Activated T-helper 1 cell treated with anti-CD3 and anti-CD28 coated beads, Interleukin-12 subunit alpha, Interleukin-12 subunit beta, Interleukin-2, Interleukin-4 antibody, amounts not matched to agents 30 ng/mL and 10 ng/mL and 1 ng/mL, durations not matched to agents 14 hours and 24 hours and 36 hours (primary cell): ENCODE results near the gene MIEF2. TPM values are rescaled to one million over a fixed set of nuclear protein-coding genes. Genes with fewer than 3 reads are reported as not detected.

ENCODE experiments used
- DNase-seq: peaks from one replicate; pipeline ENCODE4 v3.0.0; 2021; ENCODE audit warnings: low spot score
- H3K27ac Mint-ChIP-seq: one replicate; pipeline ENCODE4 v1.8.0; 2021; ENCODE audit warnings: mild to moderate bottlenecking, mixed read lengths
- H3K27me3 Mint-ChIP-seq: one replicate; pipeline ENCODE4 v1.8.0; 2022; ENCODE audit warnings: mild to moderate bottlenecking, moderate library complexity, mixed read lengths; ENCODE audit not compliant: insufficient read depth
- H3K36me3 Mint-ChIP-seq: one replicate; pipeline ENCODE4 v1.8.0; 2021; ENCODE audit warnings: low read depth, mixed read lengths
- H3K4me1 Mint-ChIP-seq: one replicate; pipeline ENCODE4 v1.8.0; 2021; ENCODE audit warnings: low read depth, mixed read lengths
- H3K4me3 Mint-ChIP-seq: one replicate; pipeline ENCODE4 v1.8.0; 2021; ENCODE audit warnings: mild to moderate bottlenecking, moderate library complexity, mixed read lengths
- H3K9me3 Mint-ChIP-seq: one replicate; pipeline ENCODE4 v1.8.0; 2021; ENCODE audit warnings: mixed read lengths
- intact Hi-C: fragments of 100-400 bp; cut with micrococcal nuclease; formaldehyde crosslinking; loops from one replicate; pipeline ENCODE4 v1.15.1; 2024
- total RNA-seq: library from RNA; stranded (reverse); gene quantifications from 2 replicates; pipeline ENCODE4 v1.2.3, GENCODE V29; 2022

MIEF2 gene
- total RNA-seq, 1 donor from 2014 or later = 7.0 TPM

DNA sequence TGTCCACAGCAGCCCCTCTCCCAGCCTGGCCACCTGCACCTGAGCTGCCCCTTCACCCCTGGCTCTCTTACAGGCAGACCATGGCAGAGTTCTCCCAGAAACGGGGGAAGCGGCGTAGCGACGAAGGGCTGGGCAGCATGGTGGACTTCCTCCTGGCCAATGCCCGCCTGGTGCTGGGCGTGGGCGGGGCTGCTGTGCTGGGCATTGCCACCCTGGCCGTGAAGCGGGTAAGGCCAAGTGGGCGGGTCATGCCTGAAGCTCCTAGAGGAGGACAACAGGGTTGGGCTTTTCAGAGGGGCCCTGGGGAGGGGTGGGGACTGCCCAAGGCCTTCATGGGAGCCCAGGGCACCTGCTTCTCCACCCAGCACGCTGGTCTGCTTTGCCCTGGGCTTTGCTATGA is 2.2 kb downstream of the MIEF2 start:
- intact Hi-C loops = no loop called here
- H3K9me3 Mint-ChIP-seq = no peaks in the 10 kb centered on the region
- peaks cover 20% of the 10 kb centered on the region for H3K4me1 Mint-ChIP-seq
- no peak overlapping the region for H3K27ac Mint-ChIP-seq
- no peaks in the 10 kb centered on the region for H3K27me3 Mint-ChIP-seq
- peak overlapping the region; percentile 47 for H3K4me3 Mint-ChIP-seq
- H3K36me3 Mint-ChIP-seq = peaks cover 4% of the 10 kb centered on the region
- DNase-seq = no peak

- DNase-seq = no peak
- Mint-ChIP-seq H3K4me1 (peaks cover 21% of the 10 kb centered on the region), H3K36me3 (peaks cover 3% of the 10 kb centered on the region), H3K27ac (no peak overlapping the region), H3K27me3 (no peaks in the 10 kb centered on the region), H3K9me3 (no peaks in the 10 kb centered on the region), H3K4me3 (no peak overlapping the region)
- intact Hi-C loops = no loop called here
These were observed 3.6 kb downstream of the MIEF2 start for GRCh38 chr17:18263885-18264682.

- no peaks in the 10 kb centered on the region for H3K27me3 Mint-ChIP-seq
These were observed 6.9 kb downstream of the MIEF2 start for GRCh38 chr17:18267366-18267765.

DNA sequence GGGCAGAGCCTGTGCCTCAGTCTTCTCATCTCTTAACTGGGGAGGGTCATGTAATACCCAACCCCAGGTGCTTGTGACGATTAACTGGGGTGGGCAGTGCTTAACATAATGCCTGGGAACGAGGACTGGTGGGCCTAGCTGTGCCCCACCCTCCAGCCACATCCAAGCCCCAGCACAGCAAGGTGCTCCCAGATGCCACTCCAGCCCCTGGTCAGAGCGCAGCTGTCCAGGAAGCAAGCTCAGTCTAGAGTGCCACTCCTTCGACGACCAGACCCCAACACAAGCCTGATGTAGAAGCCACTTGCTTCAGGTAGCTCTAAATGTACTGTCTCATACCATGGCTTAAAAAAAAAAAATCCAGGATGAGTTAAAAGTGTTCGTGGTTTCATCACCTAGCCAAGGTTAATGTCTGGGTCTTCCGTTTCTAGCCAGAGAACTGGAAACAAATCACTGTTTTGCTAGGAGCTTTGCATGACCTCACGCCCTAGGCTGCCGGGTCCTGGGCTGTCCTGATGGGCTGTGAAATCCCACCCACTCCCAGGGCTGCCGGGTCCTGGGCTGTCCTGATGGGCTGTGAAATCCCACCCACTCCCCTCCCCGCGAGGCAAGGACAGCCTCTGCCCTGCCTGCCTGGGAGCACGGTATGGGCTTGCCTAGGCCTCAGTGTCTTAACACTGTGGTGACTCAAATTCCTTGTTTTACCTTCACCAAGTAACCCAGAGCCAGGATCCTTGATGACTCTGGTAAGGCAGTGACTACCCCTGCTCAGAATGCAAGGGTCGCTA is 7.7 kb downstream of the MIEF2 start:
- Mint-ChIP-seq H3K4me3 (no peak overlapping the region), H3K4me1 (peaks cover 5% of the 10 kb centered on the region), H3K9me3 (no peaks in the 10 kb centered on the region), H3K27me3 (no peaks in the 10 kb centered on the region), H3K27ac (no peak overlapping the region), H3K36me3 (peaks cover 7% of the 10 kb centered on the region)
- no peak for DNase-seq
- intact Hi-C loops = no loop called here

More at GRCh38 chr17:18267366-18267765, 6.9 kb downstream of the MIEF2 start:
- no peak overlapping the region for H3K27ac Mint-ChIP-seq
- no peak overlapping the region for H3K4me3 Mint-ChIP-seq
- peaks cover 5% of the 10 kb centered on the region for H3K4me1 Mint-ChIP-seq
- intact Hi-C loops = no loop called here
- peaks cover 3% of the 10 kb centered on the region for H3K36me3 Mint-ChIP-seq
- H3K9me3 Mint-ChIP-seq = no peaks in the 10 kb centered on the region
- DNase-seq = no peak

GRCh38 chr17:18270046-18270931 is 9.8 kb downstream of the MIEF2 start:
- intact Hi-C loops = no loop called here
- Mint-ChIP-seq H3K4me1 (peaks cover 5% of the 10 kb centered on the region), H3K27ac (no peak overlapping the region)

GRCh38 chr17:18277076-18277475 is 16.6 kb downstream of the MIEF2 start:
- H3K27me3 Mint-ChIP-seq = no peaks in the 10 kb centered on the region

More at GRCh38 chr17:18270046-18270931, 9.8 kb downstream of the MIEF2 start:
- Mint-ChIP-seq H3K36me3 (peaks cover 6% of the 10 kb centered on the region), H3K4me3 (no peak overlapping the region), H3K9me3 (no peaks in the 10 kb centered on the region), H3K27me3 (no peaks in the 10 kb centered on the region)
- DNase-seq = no peak

DNA sequence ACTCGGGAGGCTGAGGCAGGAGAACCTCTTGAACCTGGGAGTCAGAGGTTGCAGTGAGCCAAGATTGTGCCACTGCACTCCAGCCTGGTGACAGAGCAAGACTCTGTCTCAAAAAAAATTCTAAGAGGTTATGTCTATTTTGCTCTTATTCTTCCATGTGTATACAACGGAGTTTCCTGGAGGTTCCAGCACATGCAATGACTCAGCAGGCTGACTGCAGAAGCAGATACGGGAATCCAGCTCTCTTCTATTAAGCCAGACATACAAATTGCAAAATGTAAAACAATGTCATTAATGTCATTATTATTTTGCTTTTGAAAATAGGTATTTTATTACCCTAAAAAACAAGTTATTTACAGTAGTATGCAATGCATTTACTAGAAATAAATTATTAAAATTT is 18.4 kb downstream of the MIEF2 start:
- H3K4me1 Mint-ChIP-seq = no peaks in the 10 kb centered on the region
- intact Hi-C loops = no loop called here
- H3K27me3 Mint-ChIP-seq = no peaks in the 10 kb centered on the region
- no peak for DNase-seq
- no peaks in the 10 kb centered on the region for H3K9me3 Mint-ChIP-seq
- H3K36me3 Mint-ChIP-seq = peaks cover 30% of the 10 kb centered on the region
- H3K27ac Mint-ChIP-seq = no peak overlapping the region
- no peak overlapping the region for H3K4me3 Mint-ChIP-seq

More at GRCh38 chr17:18277076-18277475, 16.6 kb downstream of the MIEF2 start:
- Mint-ChIP-seq H3K4me3 (no peak overlapping the region), H3K36me3 (peaks cover 23% of the 10 kb centered on the region), H3K9me3 (no peaks in the 10 kb centered on the region), H3K27ac (no peak overlapping the region), H3K4me1 (no peaks in the 10 kb centered on the region)
- DNase-seq = no peak
- intact Hi-C loops = no loop called here

DNA sequence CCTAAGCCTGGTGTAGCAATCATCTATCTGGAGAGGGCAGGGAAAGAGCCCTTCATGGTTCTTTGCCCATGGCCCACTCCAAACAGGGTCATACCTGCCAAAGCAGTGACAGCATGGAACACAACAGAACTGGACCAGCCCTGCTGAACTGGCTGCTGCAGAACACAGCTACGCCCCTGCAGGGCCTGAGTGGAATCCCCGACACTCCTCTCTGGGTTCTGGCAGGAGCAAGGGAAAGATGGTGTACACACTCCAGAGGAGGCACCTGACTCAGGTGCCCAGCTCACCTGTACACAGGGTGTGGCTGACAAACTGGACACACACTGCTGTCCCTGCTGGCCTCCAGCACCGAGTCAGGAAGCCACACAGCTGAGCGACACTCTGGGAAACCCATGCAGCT is 19.8 kb downstream of the MIEF2 start:
- intact Hi-C loops = no loop called here
- H3K9me3 Mint-ChIP-seq = no peaks in the 10 kb centered on the region
- H3K27me3 Mint-ChIP-seq = no peaks in the 10 kb centered on the region
- H3K4me1 Mint-ChIP-seq = no peaks in the 10 kb centered on the region
- peaks cover 37% of the 10 kb centered on the region for H3K36me3 Mint-ChIP-seq
- DNase-seq = no peak
- H3K4me3 Mint-ChIP-seq = no peak overlapping the region
- no peak overlapping the region for H3K27ac Mint-ChIP-seq

DNA sequence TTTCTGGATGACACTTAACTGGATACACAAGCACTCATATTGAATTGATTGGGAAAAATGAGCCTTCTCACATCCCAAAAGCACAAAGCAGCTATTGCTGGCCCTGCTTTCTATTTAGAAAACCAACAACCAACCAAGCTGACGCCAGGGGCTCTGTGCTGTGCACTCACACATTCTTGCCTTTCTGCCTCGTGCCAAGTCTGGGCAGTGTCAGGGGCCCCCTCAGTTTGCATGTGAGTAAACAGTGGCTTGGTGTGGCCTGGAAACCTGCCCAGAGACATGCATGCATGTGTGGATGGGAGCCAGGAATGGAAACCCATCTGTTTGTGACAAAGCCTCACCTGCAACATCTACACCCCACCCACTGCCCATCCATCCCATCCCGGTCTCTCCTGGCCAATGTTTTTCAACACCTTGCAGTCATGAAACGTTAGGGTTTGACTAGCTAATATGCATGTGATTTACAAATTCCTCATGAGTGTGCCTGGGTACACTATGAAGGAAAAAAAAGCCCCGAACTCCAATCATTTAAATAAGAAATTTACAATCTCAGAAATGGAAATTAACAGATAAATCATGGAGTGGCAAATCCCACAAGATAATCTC is 20.4 kb downstream of the MIEF2 start:
- intact Hi-C loops = no loop called here
- peaks cover 43% of the 10 kb centered on the region for H3K36me3 Mint-ChIP-seq
- H3K27ac Mint-ChIP-seq = no peak overlapping the region
- H3K4me1 Mint-ChIP-seq = no peaks in the 10 kb centered on the region
- no peak for DNase-seq
- no peak overlapping the region for H3K4me3 Mint-ChIP-seq
- H3K27me3 Mint-ChIP-seq = no peaks in the 10 kb centered on the region
- H3K9me3 Mint-ChIP-seq = no peaks in the 10 kb centered on the region

GRCh38 chr17:18281788-18282187 is 21.3 kb downstream of the MIEF2 start:
- DNase-seq = no peak
- no peak overlapping the region for H3K4me3 Mint-ChIP-seq
- H3K9me3 Mint-ChIP-seq = no peaks in the 10 kb centered on the region
- H3K27me3 Mint-ChIP-seq = no peaks in the 10 kb centered on the region
- H3K27ac Mint-ChIP-seq = no peak overlapping the region
- H3K4me1 Mint-ChIP-seq = no peaks in the 10 kb centered on the region
- peaks cover 42% of the 10 kb centered on the region for H3K36me3 Mint-ChIP-seq
- intact Hi-C loops = no loop called here

DNA sequence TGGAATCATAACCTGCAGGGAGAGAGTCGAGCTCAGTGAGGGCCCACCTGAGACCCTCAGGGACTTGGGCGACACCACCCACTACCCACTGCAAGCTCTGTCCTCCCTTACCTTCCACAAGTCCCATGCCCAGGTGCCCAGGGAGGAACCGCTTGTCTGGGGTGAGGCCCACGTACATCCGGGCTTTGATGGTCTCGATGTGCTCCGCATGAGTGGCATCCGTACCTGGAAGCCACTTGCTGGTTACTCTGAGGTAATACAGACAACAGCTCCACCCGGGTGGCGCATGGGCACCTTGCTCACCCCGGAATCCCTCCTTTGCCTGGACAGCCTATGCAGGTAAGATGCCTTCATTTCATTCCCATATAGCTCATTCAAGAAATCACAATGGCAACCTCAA is 24.8 kb downstream of the MIEF2 start:
- Mint-ChIP-seq H3K36me3 (peaks cover 54% of the 10 kb centered on the region), H3K9me3 (no peaks in the 10 kb centered on the region), H3K4me1 (no peaks in the 10 kb centered on the region), H3K27me3 (no peaks in the 10 kb centered on the region), H3K27ac (no peak overlapping the region), H3K4me3 (no peak overlapping the region)
- intact Hi-C loops = no loop called here
- no peak for DNase-seq

- intact Hi-C loops = no loop called here
- DNase-seq = no peak
- Mint-ChIP-seq H3K4me3 (no peak overlapping the region), H3K4me1 (no peaks in the 10 kb centered on the region), H3K27me3 (no peaks in the 10 kb centered on the region), H3K36me3 (peaks cover 42% of the 10 kb centered on the region), H3K9me3 (no peaks in the 10 kb centered on the region), H3K27ac (no peak overlapping the region)
These were observed 31.5 kb downstream of the MIEF2 start for GRCh38 chr17:18291718-18292540.
